ENCODE measurements around the gene GJA4. TPM values are rescaled to one million over a fixed set of nuclear protein-coding genes. Genes with fewer than 3 reads are reported as not detected.

GJA4 gene
- total and polyA plus RNA-seq, 8 donors, result 1.7 to 4.8 (median 2.5) TPM; not detected in 2

DNA sequence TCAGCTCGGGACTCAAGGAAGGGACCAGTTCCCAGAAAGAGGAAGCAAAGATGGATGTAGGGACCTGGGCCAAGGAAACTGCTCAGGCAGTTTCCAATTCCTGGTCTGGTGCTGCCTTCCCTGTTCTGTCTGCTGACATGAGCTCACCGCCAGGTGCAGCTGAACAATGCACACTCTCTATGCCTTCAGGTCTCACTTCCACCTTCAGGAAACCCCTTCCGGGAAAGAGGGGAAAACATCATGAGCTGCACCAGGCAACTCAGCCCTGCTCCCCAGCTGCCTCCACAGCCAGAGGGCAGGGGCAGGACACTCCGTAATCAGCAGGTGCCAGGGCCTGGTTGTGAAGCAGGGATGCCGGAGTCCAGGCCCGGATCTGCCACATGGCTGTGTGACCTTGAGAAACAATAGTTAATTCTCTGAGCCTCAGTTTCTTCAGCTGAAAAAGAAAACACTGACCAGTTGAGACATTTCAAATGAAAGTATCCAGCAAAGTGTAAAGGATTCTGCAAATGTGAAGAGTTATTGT, 39.0 kb downstream of the GJA4 start:
- H3K27ac ChIP-seq, result no peak overlapping the region
- H3K36me3 ChIP-seq, result peaks cover 0 to 10% (median 3%) of the 10 kb centered on the region in 4 donors
- peak; percentile 11 to 23 for DNase-seq
- H3K4me3 ChIP-seq, result no peak overlapping the region
- H3K9me3 ChIP-seq, result no peaks in the 10 kb centered on the region
- TF ChIP-seq POLR2AphosphoS5 (IDR thresholded peaks at IDR 0.05) (no peak), EP300 (IDR thresholded peaks at IDR 0.05) (no peak), POLR2A (IDR thresholded peaks at IDR 0.05) (no peak)
- TF ChIP-seq, protein P1, sequence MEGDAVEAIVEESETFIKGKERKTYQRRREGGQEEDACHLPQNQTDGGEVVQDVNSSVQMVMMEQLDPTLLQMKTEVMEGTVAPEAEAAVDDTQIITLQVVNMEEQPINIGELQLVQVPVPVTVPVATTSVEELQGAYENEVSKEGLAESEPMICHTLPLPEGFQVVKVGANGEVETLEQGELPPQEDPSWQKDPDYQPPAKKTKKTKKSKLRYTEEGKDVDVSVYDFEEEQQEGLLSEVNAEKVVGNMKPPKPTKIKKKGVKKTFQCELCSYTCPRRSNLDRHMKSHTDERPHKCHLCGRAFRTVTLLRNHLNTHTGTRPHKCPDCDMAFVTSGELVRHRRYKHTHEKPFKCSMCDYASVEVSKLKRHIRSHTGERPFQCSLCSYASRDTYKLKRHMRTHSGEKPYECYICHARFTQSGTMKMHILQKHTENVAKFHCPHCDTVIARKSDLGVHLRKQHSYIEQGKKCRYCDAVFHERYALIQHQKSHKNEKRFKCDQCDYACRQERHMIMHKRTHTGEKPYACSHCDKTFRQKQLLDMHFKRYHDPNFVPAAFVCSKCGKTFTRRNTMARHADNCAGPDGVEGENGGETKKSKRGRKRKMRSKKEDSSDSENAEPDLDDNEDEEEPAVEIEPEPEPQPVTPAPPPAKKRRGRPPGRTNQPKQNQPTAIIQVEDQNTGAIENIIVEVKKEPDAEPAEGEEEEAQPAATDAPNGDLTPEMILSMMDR (IDR thresholded peaks at IDR 0.05), result no peak
- peaks cover 0 to 6% (median 0%) of the 10 kb centered on the region in 4 donors for H3K4me1 ChIP-seq
- H3K27me3 ChIP-seq, result no peaks in the 10 kb centered on the region
- intact Hi-C loops (cut with DNase I; ENCODE audit: low total_unique reads), result no loop called here
- WGBS, 5 donors, result 73 to 82% (median 75%) methylated on average over 6 of the region's 6 CpGs

DNA sequence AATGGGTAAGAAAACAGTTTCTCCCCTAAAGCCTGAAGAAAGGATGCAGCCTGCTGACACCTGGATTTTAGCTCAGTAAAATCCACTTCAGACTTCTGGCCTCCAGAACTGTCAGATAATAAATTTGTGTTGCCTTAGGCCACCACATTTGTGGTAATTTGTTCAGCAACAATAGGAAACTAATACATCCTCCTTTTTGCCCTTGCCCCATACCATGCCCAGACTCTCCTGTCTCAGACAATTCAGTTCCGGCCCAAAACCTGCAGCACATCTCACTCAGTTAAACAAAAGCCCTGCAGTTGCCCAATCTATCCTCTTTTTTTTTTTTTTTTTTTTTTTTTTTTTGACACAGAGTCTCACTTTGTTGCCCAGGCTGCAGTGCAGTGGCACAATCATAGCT, 40.9 kb downstream of the GJA4 start:
- intact Hi-C loops (cut with DNase I; ENCODE audit: low total_unique reads), result no loop called here
- 65 to 97% (median 88%) methylated on average over 1 of the region's 1 CpG for WGBS, 5 donors
- DNase-seq, result no peak
- TF ChIP-seq, protein P1 (IDR thresholded peaks at IDR 0.05), result no peak
- TF ChIP-seq EP300 (IDR thresholded peaks at IDR 0.05) (no peak), POLR2A (IDR thresholded peaks at IDR 0.05) (no peak), POLR2AphosphoS5 (IDR thresholded peaks at IDR 0.05) (no peak)
- Histone ChIP-seq H3K9me3 (no peaks in the 10 kb centered on the region), H3K27me3 (no peaks in the 10 kb centered on the region), H3K27ac (no peak overlapping the region), H3K4me1 (peaks cover 0 to 6% (median 0%) of the 10 kb centered on the region in 4 donors), H3K4me3 (no peak overlapping the region), H3K36me3 (peaks cover 0 to 10% (median 3%) of the 10 kb centered on the region in 4 donors)

DNA sequence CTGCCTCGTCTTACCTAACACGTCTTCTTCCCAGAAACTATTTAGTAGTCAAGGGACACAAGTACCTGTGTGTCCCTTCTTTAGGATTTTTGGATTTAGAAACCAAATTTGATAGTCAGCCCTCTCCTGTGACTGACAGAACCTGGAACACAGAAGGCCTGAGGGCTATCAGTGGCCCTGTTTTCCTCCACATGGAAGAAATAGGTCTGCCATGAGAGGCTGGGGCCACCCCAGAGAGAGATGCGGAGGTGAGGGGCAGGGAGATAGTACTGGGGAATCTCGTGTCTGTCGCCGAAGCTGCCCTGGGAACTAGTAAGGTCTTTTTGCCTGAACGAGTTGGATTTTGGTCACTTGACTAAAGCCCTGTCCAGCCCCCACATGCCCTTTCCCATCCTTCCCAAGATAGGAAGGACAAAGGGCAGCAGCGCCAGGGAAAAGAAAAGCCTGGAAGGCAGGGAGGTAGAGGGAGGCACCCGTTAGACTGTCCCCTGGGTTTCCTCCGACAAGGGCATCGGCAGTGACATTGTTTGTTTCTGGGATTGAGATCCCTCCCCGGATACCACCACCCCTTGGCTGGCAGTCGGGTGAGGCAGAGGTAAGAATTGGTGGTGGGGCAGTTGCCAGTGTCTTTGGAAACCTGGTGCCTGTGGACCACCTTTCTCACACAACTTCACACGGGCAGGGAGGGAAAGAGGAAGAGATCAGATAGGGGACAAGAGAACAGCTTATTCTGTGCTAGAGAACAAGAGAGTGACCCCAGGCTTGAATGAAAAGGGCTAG, 46.9 kb downstream of the GJA4 start:
- TF ChIP-seq EP300 (IDR thresholded peaks at IDR 0.05) (no peak), POLR2A (IDR thresholded peaks at IDR 0.05) (no peak), POLR2AphosphoS5 (IDR thresholded peaks at IDR 0.05) (no peak)
- TF ChIP-seq, protein P1 (IDR thresholded peaks at IDR 0.05), result no peak
- H3K36me3 ChIP-seq, result no peaks in the 10 kb centered on the region
- H3K4me3 ChIP-seq, result no peak overlapping the region
- no peak overlapping the region for H3K27ac ChIP-seq
- intact Hi-C loops (cut with DNase I; ENCODE audit: low total_unique reads), result no loop called here
- 74 to 82% (median 81%) methylated on average over 14 of the region's 14 CpGs for WGBS, 5 donors
- peak in 1 of 2 donors; percentile 13 for DNase-seq
- H3K27me3 ChIP-seq, result no peaks in the 10 kb centered on the region
- H3K9me3 ChIP-seq, result no peaks in the 10 kb centered on the region
- peaks cover 18 to 29% (median 20%) of the 10 kb centered on the region in 4 donors for H3K4me1 ChIP-seq

DNA sequence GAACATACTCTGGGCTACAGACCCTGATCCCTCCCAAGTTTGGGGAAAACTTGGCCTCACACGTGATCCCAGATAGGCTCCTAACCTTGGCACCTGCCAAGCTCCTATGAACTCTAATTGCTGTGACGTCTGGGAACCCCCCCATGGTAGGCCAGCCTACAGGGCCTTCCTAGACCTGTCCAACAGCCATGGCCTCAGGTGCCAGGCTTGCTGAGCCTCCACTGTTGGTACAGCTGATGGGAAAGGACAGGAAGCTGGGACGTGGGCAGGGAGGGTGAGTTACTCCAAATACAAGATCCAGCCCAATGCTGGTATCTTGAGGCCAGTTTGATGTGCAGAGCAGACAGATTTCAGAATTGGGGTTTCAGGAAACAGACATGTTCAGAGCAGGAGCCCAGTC, 47.6 kb downstream of the GJA4 start:
- Histone ChIP-seq H3K4me3 (no peak overlapping the region), H3K27me3 (no peaks in the 10 kb centered on the region), H3K4me1 (peaks cover 25 to 36% (median 27%) of the 10 kb centered on the region in 4 donors), H3K9me3 (no peaks in the 10 kb centered on the region), H3K36me3 (no peaks in the 10 kb centered on the region), H3K27ac (no peak overlapping the region)
- peak in 1 of 2 donors; percentile 1 for DNase-seq
- TF ChIP-seq, protein P1 (IDR thresholded peaks at IDR 0.05), result no peak
- TF ChIP-seq EP300 (IDR thresholded peaks at IDR 0.05), result no peak
- intact Hi-C loops (cut with DNase I; ENCODE audit: low total_unique reads), result no loop called here
- 84 to 91% (median 89%) methylated on average over 2 to 3 of the region's 3 CpGs for WGBS, 5 donors
